ENCODE data around the gene PLCG1.

GRCh38 chr20:41201760-41202159, 64.4 kb downstream of the PLCG1 start:
- no peak for TF ChIP-seq FOSL1 (IDR thresholded peaks at IDR 0.05; ENCODE audit: insufficient read depth, low read depth, low read length)
- TF ChIP-seq YY1 (IDR thresholded peaks at IDR 0.05; ENCODE audit: low read depth, low read length): no peak
- TF ChIP-seq CTCF (IDR thresholded peaks at IDR 0.05; ENCODE audit: control extremely low read depth in 1 of 3, insufficient read depth in 1 of 3, low read depth in 1 of 3, low read length in 3 of 3): no peak
- TF ChIP-seq EZH2 (IDR thresholded peaks at IDR 0.05; ENCODE audit: low read depth, low read length, severe bottlenecking): no peak
- TF ChIP-seq SRF (IDR thresholded peaks at IDR 0.05; ENCODE audit: low read depth, low read length): no peak
- no peak for TF ChIP-seq POLR2A (IDR thresholded peaks at IDR 0.05; ENCODE audit: control extremely low read depth in 1 of 2, low read depth in 2 of 2, low read length in 2 of 2)
- TF ChIP-seq RNF2 (IDR thresholded peaks at IDR 0.05; ENCODE audit: borderline replicate concordance, low read depth, low read length, missing control alignments, poor library complexity, severe bottlenecking): no peak
